HL-60 (cell line): ENCODE results near the gene PTPRK.

ENCODE experiments used
- DNase-seq, 2 experiments: peaks; one replicate each; pipeline ENCODE4 v3.0.0-alpha.2; 2010 to 2020; ENCODE audit warnings: low read depth in 1 of 2, low spot score in 1 of 2
- H3K27ac ChIP-seq: fragments of 250-450 bp; sonication (Bioruptor Pico); replicated peaks from 2 replicates; pipeline ENCODE4 v1.5.1; 2020; ENCODE audit warnings: mild to moderate bottlenecking, moderate library complexity
- H3K27me3 ChIP-seq: fragments of 250-450 bp; sonication (Bioruptor Pico); 2 replicates; pipeline ENCODE4 v1.5.1; 2021; ENCODE audit warnings: mild to moderate bottlenecking, moderate library complexity; ENCODE audit not compliant: insufficient read depth, poor library complexity, severe bottlenecking
- H3K4me3 ChIP-seq: replicated peaks from 2 replicates; pipeline ENCODE4 v1.5.1; 2011; ENCODE audit warnings: mild to moderate bottlenecking, control low read depth, low read length; ENCODE audit not compliant: insufficient read depth
- GABPA ChIP-seq: IDR thresholded peaks from 2 replicates; pipeline ENCODE4 v1.6.1; 2012; ENCODE audit warnings: low read depth
- POLR2AphosphoS5 ChIP-seq: IDR thresholded peaks from 2 replicates; pipeline ENCODE4 v1.6.1; 2012; ENCODE audit warnings: low read depth
- SPI1 ChIP-seq: IDR thresholded peaks from 2 replicates; pipeline ENCODE4 v1.6.1; 2012; ENCODE audit warnings: low read depth, mild to moderate bottlenecking, borderline replicate concordance
- TF ChIP-seq, protein P1 (sequence below): IDR thresholded peaks from 2 replicates; pipeline ENCODE4 v1.6.1; 2012; ENCODE audit warnings: low read depth; ENCODE audit not compliant: insufficient replicate concordance
- TF ChIP-seq, protein P2 (sequence below): IDR thresholded peaks from one replicate; pipeline ENCODE4 v1.5.1; 2011; ENCODE audit warnings: low read length, control low read depth, inconsistent platforms; ENCODE audit not compliant: insufficient read depth

Gene PTPRK

DNA sequence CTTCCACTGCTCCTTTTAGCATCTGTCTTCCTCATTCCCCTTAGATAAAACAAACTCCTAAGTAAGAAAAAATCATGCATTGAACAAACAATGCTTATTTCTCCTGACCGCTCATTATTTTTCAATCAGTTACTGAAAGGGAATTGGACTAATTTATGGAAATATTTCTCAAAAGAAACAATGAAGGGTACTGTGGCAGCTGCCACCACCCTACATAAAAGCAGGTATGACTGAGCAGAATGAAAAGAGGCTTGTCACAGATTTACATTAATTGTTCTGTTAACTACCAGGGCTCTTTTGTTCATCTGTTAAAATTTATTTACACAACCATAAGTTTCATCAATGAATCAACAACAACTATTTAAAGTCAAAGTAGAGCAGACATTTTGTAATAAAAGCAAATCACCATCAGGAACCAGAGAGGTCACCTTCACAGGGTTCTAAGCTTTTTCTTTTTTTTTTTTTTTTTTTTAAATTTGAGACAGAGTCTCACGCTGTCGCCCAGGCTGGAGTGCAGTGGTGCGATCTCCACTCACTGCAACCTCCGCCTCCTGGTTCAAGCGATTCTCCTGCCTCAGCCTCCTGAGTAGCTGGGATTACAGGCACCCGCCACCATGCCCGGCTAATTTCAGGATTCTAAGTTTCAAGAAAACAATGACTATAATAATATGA, 204.0 kb downstream of the PTPRK start:
- Histone ChIP-seq H3K27me3 (no peaks in the 10 kb centered on the region), H3K27ac (no peak overlapping the region), H3K4me3 (no peak overlapping the region)
- DNase-seq = no peak
- no peak for TF ChIP-seq SPI1
- TF ChIP-seq, protein P1, sequence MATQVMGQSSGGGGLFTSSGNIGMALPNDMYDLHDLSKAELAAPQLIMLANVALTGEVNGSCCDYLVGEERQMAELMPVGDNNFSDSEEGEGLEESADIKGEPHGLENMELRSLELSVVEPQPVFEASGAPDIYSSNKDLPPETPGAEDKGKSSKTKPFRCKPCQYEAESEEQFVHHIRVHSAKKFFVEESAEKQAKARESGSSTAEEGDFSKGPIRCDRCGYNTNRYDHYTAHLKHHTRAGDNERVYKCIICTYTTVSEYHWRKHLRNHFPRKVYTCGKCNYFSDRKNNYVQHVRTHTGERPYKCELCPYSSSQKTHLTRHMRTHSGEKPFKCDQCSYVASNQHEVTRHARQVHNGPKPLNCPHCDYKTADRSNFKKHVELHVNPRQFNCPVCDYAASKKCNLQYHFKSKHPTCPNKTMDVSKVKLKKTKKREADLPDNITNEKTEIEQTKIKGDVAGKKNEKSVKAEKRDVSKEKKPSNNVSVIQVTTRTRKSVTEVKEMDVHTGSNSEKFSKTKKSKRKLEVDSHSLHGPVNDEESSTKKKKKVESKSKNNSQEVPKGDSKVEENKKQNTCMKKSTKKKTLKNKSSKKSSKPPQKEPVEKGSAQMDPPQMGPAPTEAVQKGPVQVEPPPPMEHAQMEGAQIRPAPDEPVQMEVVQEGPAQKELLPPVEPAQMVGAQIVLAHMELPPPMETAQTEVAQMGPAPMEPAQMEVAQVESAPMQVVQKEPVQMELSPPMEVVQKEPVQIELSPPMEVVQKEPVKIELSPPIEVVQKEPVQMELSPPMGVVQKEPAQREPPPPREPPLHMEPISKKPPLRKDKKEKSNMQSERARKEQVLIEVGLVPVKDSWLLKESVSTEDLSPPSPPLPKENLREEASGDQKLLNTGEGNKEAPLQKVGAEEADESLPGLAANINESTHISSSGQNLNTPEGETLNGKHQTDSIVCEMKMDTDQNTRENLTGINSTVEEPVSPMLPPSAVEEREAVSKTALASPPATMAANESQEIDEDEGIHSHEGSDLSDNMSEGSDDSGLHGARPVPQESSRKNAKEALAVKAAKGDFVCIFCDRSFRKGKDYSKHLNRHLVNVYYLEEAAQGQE = no peak
- TF ChIP-seq POLR2AphosphoS5 = no peak
- TF ChIP-seq, protein P2, sequence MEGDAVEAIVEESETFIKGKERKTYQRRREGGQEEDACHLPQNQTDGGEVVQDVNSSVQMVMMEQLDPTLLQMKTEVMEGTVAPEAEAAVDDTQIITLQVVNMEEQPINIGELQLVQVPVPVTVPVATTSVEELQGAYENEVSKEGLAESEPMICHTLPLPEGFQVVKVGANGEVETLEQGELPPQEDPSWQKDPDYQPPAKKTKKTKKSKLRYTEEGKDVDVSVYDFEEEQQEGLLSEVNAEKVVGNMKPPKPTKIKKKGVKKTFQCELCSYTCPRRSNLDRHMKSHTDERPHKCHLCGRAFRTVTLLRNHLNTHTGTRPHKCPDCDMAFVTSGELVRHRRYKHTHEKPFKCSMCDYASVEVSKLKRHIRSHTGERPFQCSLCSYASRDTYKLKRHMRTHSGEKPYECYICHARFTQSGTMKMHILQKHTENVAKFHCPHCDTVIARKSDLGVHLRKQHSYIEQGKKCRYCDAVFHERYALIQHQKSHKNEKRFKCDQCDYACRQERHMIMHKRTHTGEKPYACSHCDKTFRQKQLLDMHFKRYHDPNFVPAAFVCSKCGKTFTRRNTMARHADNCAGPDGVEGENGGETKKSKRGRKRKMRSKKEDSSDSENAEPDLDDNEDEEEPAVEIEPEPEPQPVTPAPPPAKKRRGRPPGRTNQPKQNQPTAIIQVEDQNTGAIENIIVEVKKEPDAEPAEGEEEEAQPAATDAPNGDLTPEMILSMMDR = no peak
- TF ChIP-seq GABPA = no peak

DNA sequence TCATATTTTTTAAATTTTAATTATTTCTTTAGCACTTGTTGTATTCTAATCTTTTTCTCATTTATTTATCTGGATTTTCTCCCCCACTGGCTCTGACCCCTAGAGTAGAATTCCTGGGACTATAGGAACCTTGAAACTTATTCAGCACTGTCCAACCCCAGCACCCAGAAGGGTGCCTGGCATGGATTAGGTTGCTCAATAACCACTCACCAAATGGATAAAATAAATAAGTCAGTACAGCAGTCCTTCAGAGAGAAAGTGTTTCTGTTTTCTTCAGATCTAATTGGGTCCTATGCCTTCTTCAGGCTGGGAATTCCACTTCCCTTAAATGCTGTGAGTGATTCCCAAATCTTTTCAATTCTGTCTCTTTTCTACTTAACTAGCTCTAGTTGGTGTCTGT, 206.2 kb downstream of the PTPRK start:
- no peak overlapping the region for H3K4me3 ChIP-seq
- TF ChIP-seq, protein P2 = no peak
- TF ChIP-seq, protein P1 = no peak
- no peak for TF ChIP-seq POLR2AphosphoS5
- no peak for TF ChIP-seq GABPA
- TF ChIP-seq SPI1 = no peak
- no peak for DNase-seq
- no peak overlapping the region for H3K27ac ChIP-seq
- no peaks in the 10 kb centered on the region for H3K27me3 ChIP-seq

DNA sequence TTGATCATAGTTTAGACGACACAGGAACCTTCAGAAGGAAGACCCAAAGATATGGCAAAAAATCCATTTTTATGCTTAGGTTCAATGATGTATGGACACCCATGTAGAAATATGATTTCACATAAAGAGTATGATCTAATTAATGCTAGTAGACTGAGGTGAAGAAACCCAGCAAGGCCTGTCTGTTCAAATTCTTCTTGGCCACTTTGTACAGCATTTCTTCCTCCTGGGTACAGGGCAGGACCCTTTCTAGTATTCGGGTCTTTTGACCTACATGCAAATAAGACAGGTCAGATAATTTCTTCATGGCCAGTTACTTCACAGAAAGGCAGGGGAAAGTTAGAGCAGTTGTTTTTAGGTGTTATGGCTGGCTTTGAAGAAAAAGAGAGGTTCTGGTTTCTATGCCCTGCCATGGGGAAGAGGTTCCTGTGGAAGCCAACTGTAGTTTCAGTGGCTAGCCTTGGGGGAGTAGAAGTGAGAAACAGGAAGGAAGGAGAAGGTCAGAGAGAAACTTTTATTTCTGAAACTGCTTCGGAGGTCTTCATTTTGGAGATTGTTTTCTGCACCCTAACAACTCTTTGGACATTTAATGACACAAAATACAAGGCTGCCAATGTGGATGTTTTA, 208.3 kb downstream of the PTPRK start:
- H3K27me3 ChIP-seq = no peaks in the 10 kb centered on the region
- peak in 1 of 2 experiments; percentile 62 for DNase-seq
- TF ChIP-seq, protein P1 = no peak
- TF ChIP-seq GABPA (0 out of 2 replicates have a peak, but pooled peaks have one; percentile 19), SPI1 (peak; percentile 48; the same call in 1 of the 2 replicates)
- TF ChIP-seq, protein P2 = no peak
- peak overlapping the region; percentile 57 for H3K27ac ChIP-seq
- H3K4me3 ChIP-seq = no peak overlapping the region
